ENCODE results near the gene BRPF1.

Gene BRPF1

GRCh38 chr3:9717563-9717962 lies 14.0 kb upstream of the BRPF1 start:
- H3K27me3 ChIP-seq = no peaks in the 10 kb centered on the region
- TF ChIP-seq CTCF (IDR thresholded peaks at IDR 0.05) = no peak

DNA sequence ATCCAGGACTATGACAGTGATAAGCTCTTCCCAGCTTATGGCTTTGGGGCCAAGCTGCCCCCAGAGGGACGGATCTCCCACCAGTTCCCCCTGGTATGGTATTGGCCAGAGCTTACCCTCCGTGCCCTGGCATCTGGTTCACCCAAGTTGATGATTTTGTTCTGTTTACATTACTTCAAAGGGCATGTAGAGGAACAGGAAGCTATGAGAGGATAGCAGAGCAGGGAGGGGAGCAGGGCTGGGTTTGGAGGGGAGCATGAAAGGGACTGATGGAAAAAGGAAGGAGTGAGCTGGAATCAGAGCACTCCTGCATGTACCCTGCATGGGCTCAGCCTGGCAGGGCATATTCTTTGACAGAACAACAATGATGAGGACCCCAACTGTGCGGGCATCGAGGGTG lies 13.4 kb upstream of the BRPF1 start:
- intact Hi-C loops (cut with DNase I; ENCODE audit: low total_unique reads) = no loop called here

More at GRCh38 chr3:9717563-9717962, 14.0 kb upstream of the BRPF1 start:
- DNase-seq = no peak
- intact Hi-C loops (cut with DNase I; ENCODE audit: low total_unique reads) = no loop called here
- Histone ChIP-seq H3K9me3 (no peaks in the 10 kb centered on the region), H3K27ac (no peak overlapping the region), H3K36me3 (no peaks in the 10 kb centered on the region), H3K4me3 (no peak overlapping the region), H3K4me1 (peaks cover 0 to 15% (median 5%) of the 10 kb centered on the region in 4 donors)

DNA sequence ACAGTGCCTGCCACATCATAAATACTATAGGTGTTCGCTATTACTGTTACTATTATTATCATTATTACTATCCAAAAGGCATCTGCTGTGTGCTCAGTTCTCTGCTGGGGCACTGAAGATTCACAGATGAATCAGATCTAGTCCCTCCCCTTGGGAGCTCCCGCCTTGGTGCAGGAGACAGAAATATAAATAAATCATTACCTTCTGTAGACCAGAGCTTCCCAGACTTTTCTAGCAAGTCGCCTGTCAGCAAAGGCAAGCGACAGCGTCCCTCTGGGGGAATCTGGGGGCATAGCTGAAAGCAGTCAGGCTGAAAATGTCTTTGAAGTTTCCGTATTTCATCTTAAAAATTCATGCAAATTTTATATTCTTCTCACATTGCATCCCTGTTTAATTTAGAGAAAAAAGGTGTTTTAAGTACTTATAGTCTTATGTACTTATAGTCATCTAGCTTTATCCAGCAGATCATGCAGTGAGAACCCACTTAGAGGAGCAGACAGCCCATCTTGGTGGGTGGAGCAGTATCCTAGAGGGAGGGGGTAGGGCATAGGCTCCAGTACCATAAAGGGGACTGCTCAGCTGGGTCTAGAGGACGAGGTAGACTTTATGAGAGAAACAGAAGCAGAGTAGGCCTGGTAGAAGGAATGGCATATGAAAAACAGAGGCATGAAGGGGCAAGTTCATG lies 10.4 kb upstream of the BRPF1 start:
- peaks cover 0 to 5% (median 1%) of the 10 kb centered on the region in 4 donors for H3K4me1 ChIP-seq
- no peak overlapping the region for H3K4me3 ChIP-seq
- no peak for DNase-seq
- no peaks in the 10 kb centered on the region for H3K27me3 ChIP-seq
- H3K9me3 ChIP-seq = no peaks in the 10 kb centered on the region
- no peaks in the 10 kb centered on the region for H3K36me3 ChIP-seq
- no peak overlapping the region for H3K27ac ChIP-seq
- intact Hi-C loops (cut with DNase I; ENCODE audit: low total_unique reads) = no loop called here
- TF ChIP-seq CTCF (IDR thresholded peaks at IDR 0.05) = no peak

More for the DNA sequence above, 13.4 kb upstream of the BRPF1 start:
- no peak for TF ChIP-seq CTCF (IDR thresholded peaks at IDR 0.05)
- no peaks in the 10 kb centered on the region for H3K27me3 ChIP-seq
- peaks cover 0 to 15% (median 5%) of the 10 kb centered on the region in 4 donors for H3K4me1 ChIP-seq
- no peak for DNase-seq
- H3K4me3 ChIP-seq = no peak overlapping the region
- H3K9me3 ChIP-seq = no peaks in the 10 kb centered on the region
- no peaks in the 10 kb centered on the region for H3K36me3 ChIP-seq
- no peak overlapping the region for H3K27ac ChIP-seq

GRCh38 chr3:9721700-9722060 lies 9.9 kb upstream of the BRPF1 start:
- no peak for TF ChIP-seq CTCF (IDR thresholded peaks at IDR 0.05)
- DNase-seq = no peak
- H3K27ac ChIP-seq = no peak overlapping the region
- no peaks in the 10 kb centered on the region for H3K9me3 ChIP-seq
- no peaks in the 10 kb centered on the region for H3K27me3 ChIP-seq
- H3K4me1 ChIP-seq = no peaks in the 10 kb centered on the region
- intact Hi-C loops (cut with DNase I; ENCODE audit: low total_unique reads) = no loop called here
- H3K4me3 ChIP-seq = no peak overlapping the region
- H3K36me3 ChIP-seq = no peaks in the 10 kb centered on the region

GRCh38 chr3:9725775-9726515 lies 5.6 kb upstream of the BRPF1 start:
- no peak for TF ChIP-seq CTCF (IDR thresholded peaks at IDR 0.05)
- no peak overlapping the region for H3K4me3 ChIP-seq
- no peaks in the 10 kb centered on the region for H3K27me3 ChIP-seq
- no peaks in the 10 kb centered on the region for H3K36me3 ChIP-seq
- H3K9me3 ChIP-seq = no peaks in the 10 kb centered on the region
- H3K4me1 ChIP-seq = peaks cover 0 to 7% (median 3%) of the 10 kb centered on the region in 4 donors
- no peak overlapping the region for H3K27ac ChIP-seq
- DNase-seq = no peak
- intact Hi-C loops (cut with DNase I; ENCODE audit: low total_unique reads) = no loop called here
